Keratinocyte (primary cell): Measurements from ENCODE around the gene MON1A. TPM values are rescaled to one million over a fixed set of nuclear protein-coding genes. Genes with fewer than 3 reads are reported as not detected.

Experiments used
- DNase-seq: peaks from one replicate; pipeline ENCODE4 v3.0.0-alpha.2; 2011; ENCODE audit warnings: low read depth, missing footprints, low spot score
- FAIRE-seq: peaks from 2 replicates; lab custom pipeline; 2011; peaks lifted over from hg19 to GRCh38; lab: Jason Lieb, UNC
- H2AFZ ChIP-seq: 2 replicates; pipeline ENCODE4 v1.6.0; 2012; ENCODE audit warnings: low read length, control low read depth, inconsistent platforms; ENCODE audit not compliant: control insufficient read depth
- H3K27ac ChIP-seq: 2 replicates; pipeline ENCODE4 v1.5.1; 2011; ENCODE audit warnings: low read length; ENCODE audit not compliant: control insufficient read depth, insufficient read depth
- H3K27me3 ChIP-seq: 3 replicates; pipeline ENCODE4 v1.6.0; 2011; ENCODE audit warnings: low read length; ENCODE audit not compliant: control insufficient read depth, insufficient read depth; ENCODE audit errors: extremely low read depth
- H3K36me3 ChIP-seq, 2 experiments: 2 replicates in 1 of 2; 3 replicates in 1 of 2; pipeline ENCODE4 v1.5.1; 2011; ENCODE audit warnings: low read length in 2 of 2, mild to moderate bottlenecking in 1 of 2; ENCODE audit not compliant: control insufficient read depth in 2 of 2, insufficient read depth in 2 of 2; ENCODE audit errors: extremely low read depth in 1 of 2
- H3K4me1 ChIP-seq: 3 replicates; pipeline ENCODE4 v1.5.1; 2011; ENCODE audit warnings: low read length; ENCODE audit not compliant: control insufficient read depth, insufficient read depth; ENCODE audit errors: extremely low read depth
- H3K4me2 ChIP-seq: 3 replicates; pipeline ENCODE4 v1.6.0; 2011; ENCODE audit warnings: low read depth, low read length; ENCODE audit not compliant: control insufficient read depth, insufficient read depth; ENCODE audit errors: extremely low read depth
- H3K4me3 ChIP-seq, 3 experiments: fragments of 200-600 bp in 1 of 3; sonication (generic) in 1 of 3; 2 replicates in 2 of 3; 3 replicates in 1 of 3; pipeline ENCODE4 v1.5.1; 2011 to 2016; ENCODE audit warnings: low read length in 3 of 3, mild to moderate bottlenecking in 3 of 3, control low read depth in 2 of 3, inconsistent platforms in 1 of 3, low read depth in 1 of 3, mixed read lengths in 1 of 3, mixed run types in 1 of 3, moderate library complexity in 1 of 3; ENCODE audit not compliant: control insufficient read depth in 2 of 3, insufficient read depth in 2 of 3; ENCODE audit errors: extremely low read depth in 1 of 3
- H3K79me2 ChIP-seq: 2 replicates; pipeline ENCODE4 v1.6.0; 2012; ENCODE audit warnings: low read length; ENCODE audit not compliant: control insufficient read depth, insufficient read depth
- H3K9ac ChIP-seq: 3 replicates; pipeline ENCODE4 v1.6.0; 2011; ENCODE audit warnings: low read length; ENCODE audit not compliant: control insufficient read depth, insufficient read depth; ENCODE audit errors: extremely low read depth
- H3K9me1 ChIP-seq: 3 replicates; pipeline ENCODE4 v1.6.0; 2011; ENCODE audit warnings: low read length; ENCODE audit not compliant: control insufficient read depth, insufficient read depth; ENCODE audit errors: extremely low read depth
- H3K9me3 ChIP-seq: 2 replicates; pipeline ENCODE4 v1.5.1; 2012; ENCODE audit warnings: low read depth, low read length; ENCODE audit not compliant: control insufficient read depth
- H4K20me1 ChIP-seq: 3 replicates; pipeline ENCODE4 v1.6.0; 2011; ENCODE audit warnings: low read length; ENCODE audit not compliant: control insufficient read depth, insufficient read depth; ENCODE audit errors: extremely low read depth
- CTCF ChIP-seq, 3 experiments: IDR thresholded peaks in 1 of 3; conservative IDR thresholded peaks in 1 of 3; optimal IDR thresholded peaks in 1 of 3; 2 replicates in 2 of 3; 3 replicates in 1 of 3; pipeline versions ENCODE3 to v1.5.1; 2011; ENCODE audit warnings: low read length in 3 of 3, mild to moderate bottlenecking in 3 of 3, moderate library complexity in 2 of 3, control low read depth in 1 of 3, inconsistent platforms in 1 of 3; ENCODE audit not compliant: insufficient read depth in 2 of 3; ENCODE audit errors: extremely low read depth in 1 of 3
- EZH2 ChIP-seq: IDR thresholded peaks from one replicate; pipeline ENCODE4 v1.6.1; 2012; ENCODE audit warnings: inconsistent platforms, mild to moderate bottlenecking, low read length, moderate library complexity
- dilution Hi-C: fragments of 300-500 bp; cut with MboI; formaldehyde crosslinking; loops from one replicate; pipeline ENCODE4 v1.7.0; 2020; ENCODE audit warnings: low sequenced_read_pairs; ENCODE audit not compliant: extremely low pct_ligation_motif_present
- polyA plus RNA-seq, 5 experiments: library from polyadenylated mRNA; depleted of rRNA in 3 of 5; stranded (reverse) in 3 of 5; stranded (forward) in 1 of 5; unstranded in 1 of 5; fragments of >200 nt; gene quantifications; 1 replicate in 1 of 5; 2 replicates in 3 of 5; 3 replicates in 1 of 5; pipeline versions ENCODE4 v1.2.1 to v1.2.3, GENCODE V29; 2011 to 2012; ENCODE audit warnings: missing spikeins in 2 of 5, low read depth in 1 of 5, low replicate concordance in 1 of 5

Gene MON1A
- polyA plus RNA-seq, 1 donor (not counting 4 experiments of a cell fraction or from before 2014, with no cell fraction given), result 10.7 TPM

- peaks cover 4% of the 10 kb centered on the region for H3K4me1 ChIP-seq
- H3K4me3 ChIP-seq, result no peak overlapping the region
- dilution Hi-C loops, result no loop called here
- H3K36me3 ChIP-seq, result peaks cover 0 to 4% of the 10 kb centered on the region in 2 experiments
- H3K27me3 ChIP-seq, result no peaks in the 10 kb centered on the region
- H3K4me2 ChIP-seq, result no peak overlapping the region
- H3K27ac ChIP-seq, result no peak overlapping the region
- H2AFZ ChIP-seq, result no peak overlapping the region
- TF ChIP-seq EZH2, result no peak
- no peak for TF ChIP-seq CTCF (optimal IDR thresholded peaks at IDR 0.05 in 1 of 3, IDR thresholded peaks at IDR 0.05 in 1 of 3, conservative IDR thresholded peaks at IDR 0.05 in 1 of 3; ENCODE audit: extremely low read depth in 1 of 3, insufficient read depth in 2 of 3, low read length in 3 of 3)
- peaks cover 72% of the 10 kb centered on the region for H3K79me2 ChIP-seq
- H3K9me1 ChIP-seq, result no peaks in the 10 kb centered on the region
- H3K9ac ChIP-seq, result no peak overlapping the region
- peaks cover 8% of the 10 kb centered on the region for H4K20me1 ChIP-seq
- FAIRE-seq (no peak), DNase-seq (no peak)
- no peaks in the 10 kb centered on the region for H3K9me3 ChIP-seq
Observed at GRCh38 chr3:49942651-49943050, 13.0 kb upstream of the MON1A start.

DNA sequence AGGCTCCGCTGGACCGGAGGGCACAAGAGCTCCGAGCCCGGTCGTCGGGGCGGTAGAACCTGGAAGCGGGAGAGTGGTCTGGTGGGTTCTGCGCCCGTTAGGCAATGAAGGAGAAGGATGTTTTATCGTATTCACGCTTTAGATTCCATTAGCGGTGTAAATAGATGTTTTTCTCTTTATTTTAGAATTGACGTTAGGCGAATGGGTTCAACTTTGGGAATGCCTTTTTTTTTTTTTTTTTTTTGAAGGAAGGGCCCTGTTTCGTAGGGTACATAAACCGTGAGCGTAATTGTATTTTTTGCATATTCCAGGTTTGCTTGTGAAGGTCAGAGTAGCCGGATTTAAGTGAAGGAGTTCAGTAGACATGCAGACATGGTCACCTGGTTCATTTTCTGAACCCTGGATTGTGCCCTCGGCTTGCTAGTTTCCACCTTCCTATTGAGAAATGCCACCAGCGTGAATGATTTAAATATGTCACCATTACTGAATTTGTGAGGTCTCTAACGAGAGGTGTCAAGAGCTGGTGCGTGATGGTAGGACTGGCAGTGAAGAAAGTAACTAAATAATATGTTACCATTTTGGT, 11.1 kb upstream of the MON1A start:
- TF ChIP-seq CTCF (optimal IDR thresholded peaks at IDR 0.05 in 1 of 3, IDR thresholded peaks at IDR 0.05 in 1 of 3, conservative IDR thresholded peaks at IDR 0.05 in 1 of 3; ENCODE audit: extremely low read depth in 1 of 3, insufficient read depth in 2 of 3, low read length in 3 of 3) (no peak), EZH2 (no peak)
- Histone ChIP-seq H3K27ac (peak overlapping the region; percentile 80), H4K20me1 (peaks cover 8% of the 10 kb centered on the region), H3K9me3 (no peaks in the 10 kb centered on the region), H3K4me1 (peaks cover 4% of the 10 kb centered on the region), H2AFZ (peak overlapping the region; percentile 84), H3K36me3 (peaks cover 0 to under 1% of the 10 kb centered on the region in 2 experiments), H3K79me2 (peaks cover 53% of the 10 kb centered on the region), H3K4me3 (peak overlapping the region; percentile 58 to 96 (median 93)), H3K9ac (peak overlapping the region; percentile 91), H3K27me3 (no peaks in the 10 kb centered on the region), H3K9me1 (no peaks in the 10 kb centered on the region), H3K4me2 (peak overlapping the region; percentile 67)
- FAIRE-seq (no peak), DNase-seq (no peak)
- dilution Hi-C loops, result no loop called here
